CD14-positive monocyte (primary cell): ENCODE measurements around the gene C4orf54. TPM values are rescaled to one million over a fixed set of nuclear protein-coding genes. Genes with fewer than 3 reads are reported as not detected.

Source experiments
- DNase-seq, 3 donors: peaks; one replicate each; pipeline ENCODE4 v3.0.0-alpha.2; 2011 to 2022
- H2AFZ ChIP-seq: 2 replicates; pipeline ENCODE4 v1.6.0; 2012; ENCODE audit warnings: mild to moderate bottlenecking, low read depth, low read length, inconsistent platforms; ENCODE audit not compliant: insufficient read depth, poor library complexity, severe bottlenecking
- H3K27ac ChIP-seq, 2 donors: 1 replicate in 1 of 2; 2 replicates in 1 of 2; pipeline ENCODE4 v1.5.1; 2012 to 2013; ENCODE audit warnings: low read length in 2 of 2, control low read depth in 1 of 2, inconsistent platforms in 1 of 2, low read depth in 1 of 2, mild to moderate bottlenecking in 1 of 2
- H3K27me3 ChIP-seq, 2 donors: one replicate each; pipeline versions ENCODE4 v1.6.0 to v1.6.1; 2011 to 2013; ENCODE audit warnings: low read length in 2 of 2; ENCODE audit not compliant: control insufficient read depth in 2 of 2, insufficient read depth in 2 of 2
- H3K36me3 ChIP-seq, 2 donors: replicated peaks in 1 of 2; 1 replicate in 1 of 2; 2 replicates in 1 of 2; pipeline versions ENCODE4 v1.5.1 to v1.6.1; 2012 to 2013; ENCODE audit warnings: low read length in 2 of 2, control low read depth in 1 of 2, inconsistent platforms in 1 of 2, mild to moderate bottlenecking in 1 of 2; ENCODE audit not compliant: insufficient read depth in 2 of 2, control insufficient read depth in 1 of 2
- H3K4me1 ChIP-seq, 2 donors: 1 replicate in 1 of 2; 2 replicates in 1 of 2; pipeline versions ENCODE4 v1.5.1 to v1.6.1; 2012 to 2013; ENCODE audit warnings: low read length in 2 of 2, control low read depth in 1 of 2, inconsistent platforms in 1 of 2, mild to moderate bottlenecking in 1 of 2, moderate library complexity in 1 of 2; ENCODE audit not compliant: insufficient read depth in 2 of 2, control insufficient read depth in 1 of 2
- H3K4me2 ChIP-seq: replicated peaks from 2 replicates; pipeline ENCODE3; 2012; ENCODE audit warnings: low read length, moderate library complexity, mild to moderate bottlenecking; ENCODE audit not compliant: poor library complexity, severe bottlenecking; ENCODE audit errors: extremely low read depth
- H3K4me3 ChIP-seq, 3 experiments: fragments of 200-600 bp in 1 of 3; sonication (generic) in 1 of 3; replicated peaks in 1 of 3; 1 replicate in 2 of 3; 2 replicates in 1 of 3; pipeline ENCODE4 v1.5.1; 2011 to 2013; ENCODE audit warnings: low read length in 3 of 3, mild to moderate bottlenecking in 3 of 3, control low read depth in 2 of 3, low read depth in 2 of 3, inconsistent platforms in 1 of 3, moderate library complexity in 1 of 3
- H3K79me2 ChIP-seq: 2 replicates; pipeline ENCODE4 v1.6.0; 2012; ENCODE audit warnings: mild to moderate bottlenecking, control low read depth, inconsistent platforms, low read length, moderate library complexity; ENCODE audit not compliant: insufficient read depth
- H3K9ac ChIP-seq: 2 replicates; pipeline ENCODE4 v1.6.0; 2017; ENCODE audit warnings: low read length, mild to moderate bottlenecking; ENCODE audit not compliant: insufficient read depth, poor library complexity, severe bottlenecking
- H3K9me3 ChIP-seq, 2 donors: replicated peaks in 1 of 2; 1 replicate in 1 of 2; 2 replicates in 1 of 2; pipeline versions ENCODE4 v1.5.1 to v1.6.1; 2012 to 2013; ENCODE audit warnings: low read length in 2 of 2, control low read depth in 1 of 2; ENCODE audit not compliant: control insufficient read depth in 1 of 2, insufficient read depth in 1 of 2
- H4K20me1 ChIP-seq: 2 replicates; pipeline ENCODE4 v1.6.0; 2012; ENCODE audit warnings: mild to moderate bottlenecking, low read length, control low read depth, moderate library complexity; ENCODE audit not compliant: insufficient read depth
- H3K27ac Mint-ChIP-seq, 7 donors: one replicate each; pipeline ENCODE4 v1.8.0; 2020; ENCODE audit warnings: mild to moderate bottlenecking in 7 of 7, mixed read lengths in 7 of 7, moderate library complexity in 6 of 7, inconsistent platforms in 2 of 7
- H3K27me3 Mint-ChIP-seq, 3 donors: one replicate each; pipeline ENCODE4 v1.8.0; 2021 to 2022; ENCODE audit warnings: low read depth in 3 of 3, mild to moderate bottlenecking in 3 of 3, mixed read lengths in 3 of 3, moderate library complexity in 3 of 3, inconsistent platforms in 1 of 3
- H3K36me3 Mint-ChIP-seq, 2 donors: one replicate each; pipeline ENCODE4 v1.8.0; 2020; ENCODE audit warnings: mixed read lengths in 2 of 2, inconsistent platforms in 1 of 2, mild to moderate bottlenecking in 1 of 2
- H3K4me1 Mint-ChIP-seq: one replicate; pipeline ENCODE4 v1.8.0; 2020; ENCODE audit warnings: mild to moderate bottlenecking, mixed read lengths
- H3K4me3 Mint-ChIP-seq, 2 donors: one replicate each; pipeline ENCODE4 v1.8.0; 2020; ENCODE audit warnings: mild to moderate bottlenecking in 2 of 2, mixed read lengths in 2 of 2, moderate library complexity in 1 of 2
- H3K9me3 Mint-ChIP-seq, 7 donors: one replicate each; pipeline ENCODE4 v1.8.0; 2020 to 2022; ENCODE audit warnings: mixed read lengths in 7 of 7, mild to moderate bottlenecking in 6 of 7, moderate library complexity in 6 of 7, inconsistent platforms in 2 of 7
- CTCF ChIP-seq: fragments of 200-600 bp; IDR thresholded peaks from one replicate; pipeline ENCODE4 v1.8.0; 2022; ENCODE audit warnings: antibody characterized with exemption, mild to moderate bottlenecking
- WGBS: methylation state at CpG from one replicate; pipeline ENCODE4 v1.1.5; 2013; ENCODE audit warnings: missing lambda C conversion rate; ENCODE audit not compliant: insufficient coverage; 5-methylcytosine and 5-hydroxymethylcytosine counted together
- intact Hi-C, 2 donors: fragments of 100-400 bp; cut with micrococcal nuclease; formaldehyde crosslinking; loops; one replicate each; pipeline versions ENCODE4 v1.15.0 to v1.15.1; 2023
- polyA plus RNA-seq, 3 donors: library from polyadenylated mRNA; depleted of rRNA in 1 of 3; unstranded in 2 of 3; stranded (reverse) in 1 of 3; fragments of 300-500 nt in 2 of 3; fragments of >200 nt in 1 of 3; fragmentation: Illumina TruSeq in 2 of 3; gene quantifications; 1 replicate in 2 of 3; 2 replicates in 1 of 3; pipeline ENCODE4 v1.2.3, GENCODE V29; 2012 to 2021

The C4orf54 gene
- polyA plus RNA-seq, 3 donors = not detected

- Histone ChIP-seq H3K9me3 (no peaks in the 10 kb centered on the region), H2AFZ (no peak overlapping the region), H3K27ac (no peak overlapping the region), H3K79me2 (no peaks in the 10 kb centered on the region), H3K4me2 (no peak overlapping the region), H3K27me3 (no peaks in the 10 kb centered on the region), H4K20me1 (no peaks in the 10 kb centered on the region), H3K4me3 (no peak overlapping the region), H3K9ac (no peak overlapping the region), H3K36me3 (no peaks in the 10 kb centered on the region), H3K4me1 (no peaks in the 10 kb centered on the region)
- H3K4me1 Mint-ChIP-seq = no peaks in the 10 kb centered on the region
- no peak for DNase-seq
- intact Hi-C loops = no loop called here
- no peaks in the 10 kb centered on the region for H3K36me3 Mint-ChIP-seq
- no peak overlapping the region for H3K4me3 Mint-ChIP-seq
- peaks cover 0 to 7% (median 0%) of the 10 kb centered on the region in 7 donors for H3K9me3 Mint-ChIP-seq
- WGBS = 82% methylated on average over 2 of the region's 5 CpGs
- H3K27ac Mint-ChIP-seq = no peak overlapping the region
- TF ChIP-seq CTCF = no peak
- H3K27me3 Mint-ChIP-seq = peaks cover 0 to 2% (median 1%) of the 10 kb centered on the region in 3 donors
Measured at GRCh38 chr4:99610605-99611175, 46.9 kb downstream of the C4orf54 start.

GRCh38 chr4:99608417-99608816, 49.2 kb downstream of the C4orf54 start:
- Histone ChIP-seq H4K20me1 (no peaks in the 10 kb centered on the region), H3K4me2 (no peak overlapping the region), H3K4me1 (no peaks in the 10 kb centered on the region), H3K4me3 (no peak overlapping the region), H3K9ac (no peak overlapping the region), H3K79me2 (no peaks in the 10 kb centered on the region), H3K36me3 (no peaks in the 10 kb centered on the region), H3K27ac (no peak overlapping the region), H2AFZ (no peak overlapping the region), H3K9me3 (no peaks in the 10 kb centered on the region), H3K27me3 (no peaks in the 10 kb centered on the region)
- no peaks in the 10 kb centered on the region for H3K36me3 Mint-ChIP-seq
- peaks cover 0 to 4% (median 3%) of the 10 kb centered on the region in 3 donors for H3K27me3 Mint-ChIP-seq
- H3K27ac Mint-ChIP-seq = no peak overlapping the region
- intact Hi-C loops = no loop called here
- no CpG with 5 or more reads among the region's 5 CpGs for WGBS
- DNase-seq = no peak
- no peak overlapping the region for H3K4me3 Mint-ChIP-seq
- no peaks in the 10 kb centered on the region for H3K4me1 Mint-ChIP-seq
- H3K9me3 Mint-ChIP-seq = peaks cover 0 to 7% (median 0%) of the 10 kb centered on the region in 7 donors
- no peak for TF ChIP-seq CTCF

Other genes starting within 250 kb of the C4orf54 start
- not detected for gene ADH7, start 222.5 kb downstream of the C4orf54 start, polyA plus RNA-seq
- gene C4orf17, start 146.8 kb downstream of the C4orf54 start, polyA plus RNA-seq = not detected
- gene TRMT10A, start 93.8 kb downstream of the C4orf54 start, polyA plus RNA-seq = 1 to 10 TPM; 1.6 to 3.9 (median 3.4) TPM
- gene MTTP, start 83.0 kb downstream of the C4orf54 start, polyA plus RNA-seq = not detected
- 100 to 1,000 TPM in 1 of 3 donors, 10 to 100 TPM in 2; 63.1 to 125 (median 87.2) TPM for gene DAPP1, start 159.0 kb upstream of the C4orf54 start, polyA plus RNA-seq
- gene LAMTOR3, start 236.6 kb upstream of the C4orf54 start, polyA plus RNA-seq = 10 to 100 TPM; 19.9 to 83.3 (median 62.5) TPM